H7 (cell line): ENCODE data around the gene TCTN1. TPM values are rescaled to one million over a fixed set of nuclear protein-coding genes. Genes with fewer than 3 reads are reported as not detected.

Source experiments
- DNase-seq: peaks from one replicate; pipeline ENCODE4 v3.0.0; 2012
- H3K27me3 ChIP-seq: 2 replicates; pipeline ENCODE4 v1.6.0; 2011; ENCODE audit warnings: mild to moderate bottlenecking, low read length; ENCODE audit not compliant: control insufficient read depth, insufficient read depth
- H3K36me3 ChIP-seq: replicated peaks from 2 replicates; pipeline ENCODE4 v1.5.1; 2011; ENCODE audit warnings: low read length; ENCODE audit not compliant: control insufficient read depth, insufficient read depth
- H3K4me3 ChIP-seq: 2 replicates; pipeline ENCODE4 v1.5.1; 2011; ENCODE audit warnings: low read depth, mild to moderate bottlenecking, control low read depth, low read length, moderate library complexity; ENCODE audit not compliant: insufficient read depth
- total RNA-seq: library from RNA; depleted of rRNA; stranded (reverse); fragments of >200 nt; shearing (Covaris generic); gene quantifications from 2 replicates; pipeline ENCODE4 v1.2.3, GENCODE V29; 2014; rRNA removed

TCTN1 gene
- total RNA-seq, 1 experiment from 2014 or later, result 7.8 TPM

DNA sequence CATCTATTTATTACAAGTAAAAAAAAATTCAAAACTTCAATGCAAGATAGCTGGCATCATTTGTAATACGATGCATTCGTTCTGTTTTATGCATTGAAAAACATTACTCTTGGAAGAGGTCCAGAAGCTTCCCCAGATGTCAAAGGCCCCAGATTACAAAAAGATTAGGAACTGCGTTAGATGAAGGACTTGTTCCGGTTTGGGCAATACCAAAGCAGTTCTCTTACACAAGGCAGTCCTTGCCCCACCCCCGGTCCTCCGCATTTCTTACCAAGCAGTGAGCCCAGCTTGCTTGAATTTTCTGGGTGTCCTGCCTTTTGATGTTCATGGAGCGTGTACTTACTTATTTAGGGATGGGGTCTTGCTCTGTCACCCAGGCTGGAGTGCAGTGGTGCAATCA is 79.8 kb downstream of the TCTN1 start:
- Histone ChIP-seq H3K36me3 (no peaks in the 10 kb centered on the region), H3K27me3 (peaks cover 1% of the 10 kb centered on the region; the same call in 1 of the 2 replicates), H3K4me3 (no peak overlapping the region)
- no peak for DNase-seq

- DNase-seq, result no peak
- no peaks in the 10 kb centered on the region for H3K36me3 ChIP-seq
- no peaks in the 10 kb centered on the region; the same call in 1 of the 2 replicates for H3K27me3 ChIP-seq
- H3K4me3 ChIP-seq, result no peak overlapping the region
Measured at GRCh38 chr12:110694330-110694901, 80.5 kb downstream of the TCTN1 start.

DNA sequence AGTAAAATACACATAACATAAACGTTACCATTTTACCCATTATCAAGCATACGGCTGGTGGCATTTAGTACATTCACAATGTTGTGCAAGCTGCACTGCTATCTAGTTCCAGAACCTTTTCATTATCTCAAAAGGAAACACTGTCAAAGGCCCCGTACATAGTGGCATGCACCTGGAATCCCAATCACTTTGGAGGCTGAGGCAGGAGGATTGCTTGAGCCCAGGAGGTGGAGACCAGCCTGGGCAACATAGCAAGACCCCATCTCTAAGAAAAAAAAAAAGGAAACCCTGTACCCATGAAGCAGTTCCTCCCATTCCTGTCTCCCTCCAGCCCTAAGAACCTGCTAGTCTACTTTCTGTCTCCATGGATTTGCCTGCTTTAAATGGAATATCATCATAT is 82.4 kb downstream of the TCTN1 start:
- no peaks in the 10 kb centered on the region for H3K36me3 ChIP-seq
- no peak for DNase-seq

GRCh38 chr12:110697236-110697635 is 83.3 kb downstream of the TCTN1 start:
- Histone ChIP-seq H3K4me3 (no peak overlapping the region), H3K36me3 (no peaks in the 10 kb centered on the region), H3K27me3 (no peaks in the 10 kb centered on the region)
- no peak for DNase-seq

More for the DNA sequence above, 82.4 kb downstream of the TCTN1 start:
- Histone ChIP-seq H3K27me3 (no peaks in the 10 kb centered on the region), H3K4me3 (no peak overlapping the region)

- no peak overlapping the region for H3K4me3 ChIP-seq
- H3K27me3 ChIP-seq, result no peaks in the 10 kb centered on the region
- peak; percentile 84 for DNase-seq
- H3K36me3 ChIP-seq, result no peaks in the 10 kb centered on the region
Measured at GRCh38 chr12:110698171-110698902, 84.4 kb downstream of the TCTN1 start.

Other genes with a start within 250 kb of the TCTN1 start
- gene ANAPC7, start 210.4 kb upstream of the TCTN1 start, total RNA-seq, result 77.3 and 90.4 TPM in 2 replicates
- 237 and 256 TPM in 2 replicates for gene ARPC3, start 163.8 kb upstream of the TCTN1 start, total RNA-seq
- 32.7 and 37.5 TPM in 2 replicates for gene GPN3, start 145.9 kb upstream of the TCTN1 start, total RNA-seq
- 22.4 and 34.7 TPM in 2 replicates for gene FAM216A, start 145.3 kb upstream of the TCTN1 start, total RNA-seq
- 43.3 and 58.1 TPM in 2 replicates for gene VPS29, start 112.0 kb upstream of the TCTN1 start, total RNA-seq
- gene RAD9B, start 111.8 kb upstream of the TCTN1 start, total RNA-seq, result not detected in 2 replicates
- gene PPTC7, start 30.8 kb upstream of the TCTN1 start, total RNA-seq, result 4.6 and 7.4 TPM in 2 replicates
- gene HVCN1, start 75.0 kb downstream of the TCTN1 start, total RNA-seq, result 5.8 and 6.9 TPM in 2 replicates
- 251 and 310 TPM in 2 replicates for gene PPP1CC, start 128.8 kb downstream of the TCTN1 start, total RNA-seq
- 0.67 and 0.76 TPM in 2 replicates for gene CCDC63, start 232.9 kb downstream of the TCTN1 start, total RNA-seq